Stomach (tissue), 4 donors: ENCODE results near the gene RDX.

Experiments used
- CTCF ChIP-seq, 7 experiments: fragments of 450-650 bp in 4 of 7; fragments of 200-600 bp in 3 of 7; sonication (generic) in 3 of 7; IDR thresholded peaks; one replicate each; pipeline ENCODE4 v1.5.1; 2016 to 2019; ENCODE audit warnings: antibody characterized with exemption in 7 of 7, control low read depth in 2 of 7, mild to moderate bottlenecking in 1 of 7
- POLR2AphosphoS5 ChIP-seq, 3 donors: sonication (generic); formaldehyde crosslinking; IDR thresholded peaks; one replicate each; pipeline ENCODE4 v1.6.1; 2016; ENCODE audit warnings: antibody characterized with exemption in 3 of 3

GRCh38 chr11:110148775-110149744 lies 147.4 kb downstream of the RDX start:
- TF ChIP-seq POLR2AphosphoS5 (IDR thresholded peaks at IDR 0.05) (no peak), CTCF (IDR thresholded peaks at IDR 0.05) (no peak)
